Measurements from ENCODE around the gene KANSL1. TPM values are rescaled to one million over a fixed set of nuclear protein-coding genes. Genes with fewer than 3 reads are reported as not detected.
"Not testable (repeated sequence)": the region's sequence is repeated elsewhere in the genome, so short reads cannot be mapped to it uniquely, and the experiment has no call there.

KANSL1 gene
- polyA plus RNA-seq, 1 of the 3 experiments (the other 2 are of a cell fraction), result 10.0 TPM

- no peak overlapping the region for H3K4me3 ChIP-seq (ENCODE audit: low read depth in 2 of 2, low read length in 1 of 2)
- WGBS (ENCODE audit: low lambda C conversion rate), result 86% methylated on average over 2 of the region's 2 CpGs
- TF ChIP-seq MAX (IDR thresholded peaks at IDR 0.05; ENCODE audit: low read depth) (no peak), SMC3 (IDR thresholded peaks at IDR 0.05; ENCODE audit: low read depth, low read length) (no peak), USF2 (IDR thresholded peaks at IDR 0.05; ENCODE audit: borderline replicate concordance, low read depth, low read length) (no peak), RFX5 (IDR thresholded peaks at IDR 0.05; ENCODE audit: low read length) (no peak), RXRA (IDR thresholded peaks at IDR 0.05; ENCODE audit: borderline replicate concordance, low read depth) (no peak), ELF1 (IDR thresholded peaks at IDR 0.05) (no peak), TEAD4 (IDR thresholded peaks at IDR 0.05; ENCODE audit: borderline replicate concordance, insufficient read depth) (no peak), SIN3A (IDR thresholded peaks at IDR 0.05; ENCODE audit: borderline replicate concordance, low read depth, low read length) (no peak), PBX3 (IDR thresholded peaks at IDR 0.05) (no peak), RAD21 (IDR thresholded peaks at IDR 0.05; ENCODE audit: low read length) (no peak), NFIC (IDR thresholded peaks at IDR 0.05; ENCODE audit: borderline replicate concordance) (no peak), JUND (IDR thresholded peaks at IDR 0.05) (no peak), MEF2A (IDR thresholded peaks at IDR 0.05; ENCODE audit: borderline replicate concordance, low read depth) (no peak), EP300 (IDR thresholded peaks at IDR 0.05; ENCODE audit: borderline replicate concordance in 1 of 2, low read depth in 1 of 2, low read length in 1 of 2) (no peak), POLR2AphosphoS5 (IDR thresholded peaks at IDR 0.05; ENCODE audit: low read depth, low read length) (no peak)
- no peaks in the 10 kb centered on the region for H3K9me2 ChIP-seq
- H3K9me3 ChIP-seq, result no peaks in the 10 kb centered on the region
- H2AFZ ChIP-seq (ENCODE audit: low read depth), result no peak overlapping the region
- ChIA-PET CTCF (interaction anchor here (0.7 to 11.1 kb wide), 2 partner anchors 12 to 295 kb away, joined by 3 to 68 read pairs; partner anchors contain the start of gene KANSL1), POLR2A (no interaction called here)
- no peak overlapping the region for H3K4me2 ChIP-seq
- peaks cover 100% of the 10 kb centered on the region for H3K79me2 ChIP-seq (ENCODE audit: insufficient read depth)
- H3K4me1 ChIP-seq (ENCODE audit: control insufficient read depth in 1 of 2, insufficient read depth in 2 of 2, low read depth in 1 of 2, low read length in 1 of 2), result peaks cover 2 to 14% of the 10 kb centered on the region in 2 experiments
- H3K27me3 ChIP-seq (ENCODE audit: insufficient read depth), result no peaks in the 10 kb centered on the region
- DNase-seq, result no peak
- H3K36me3 ChIP-seq (replicated peaks in 1 of 2; ENCODE audit: control insufficient read depth in 1 of 2, insufficient read depth in 2 of 2, low read length in 1 of 2), result no peaks in the 10 kb centered on the region
- H3F3A ChIP-seq (replicated peaks; ENCODE audit: insufficient read depth), result no peaks in the 10 kb centered on the region
- peaks cover 100% of the 10 kb centered on the region for H4K20me1 ChIP-seq (ENCODE audit: insufficient read depth)
- no peak overlapping the region for H3K27ac ChIP-seq (ENCODE audit: low read depth in 2 of 2, low read length in 1 of 2)
- no peak overlapping the region for H3K9ac ChIP-seq
Observed at GRCh38 chr17:46180892-46181274, 12.3 kb downstream of the KANSL1 start.

- H3K4me3 ChIP-seq (ENCODE audit: low read depth in 2 of 2, low read length in 1 of 2); H2AFZ ChIP-seq (ENCODE audit: low read depth); H3K27ac ChIP-seq (ENCODE audit: low read depth in 2 of 2, low read length in 1 of 2); POLR2A ChIA-PET; H3K36me3 ChIP-seq (replicated peaks in 1 of 2; ENCODE audit: control insufficient read depth in 1 of 2, insufficient read depth in 2 of 2, low read length in 1 of 2); H3K9me2 ChIP-seq; H3K9ac ChIP-seq; DNase-seq; H3K27me3 ChIP-seq (ENCODE audit: insufficient read depth); H3K4me2 ChIP-seq; H3K9me3 ChIP-seq; H3F3A ChIP-seq (replicated peaks; ENCODE audit: insufficient read depth): not testable (repeated sequence)
- H4K20me1 ChIP-seq (ENCODE audit: insufficient read depth), result peaks cover 100% of the 10 kb centered on the region
- CTCF ChIA-PET, result interaction anchor here (0.6 to 11.1 kb wide), 4 partner anchors 13 to 295 kb away, joined by 3 to 68 read pairs (median 15); partner anchors contain the start of gene KANSL1
- H3K79me2 ChIP-seq (ENCODE audit: insufficient read depth), result peaks cover 100% of the 10 kb centered on the region
- WGBS (ENCODE audit: low lambda C conversion rate), result 96% methylated on average over 16 of the region's 16 CpGs
- peaks cover 2 to 14% of the 10 kb centered on the region in 2 experiments for H3K4me1 ChIP-seq (ENCODE audit: control insufficient read depth in 1 of 2, insufficient read depth in 2 of 2, low read depth in 1 of 2, low read length in 1 of 2)
Observed at GRCh38 chr17:46180185-46180891, 12.9 kb downstream of the KANSL1 start.
